Esophagus muscularis mucosa (tissue), 4 donors: ENCODE results near the gene DCAF15.

ENCODE experiments used
- EP300 ChIP-seq: sonication (generic); formaldehyde crosslinking; IDR thresholded peaks from one replicate; pipeline ENCODE4 v1.6.1; 2017; ENCODE audit warnings: antibody characterized with exemption
- POLR2A ChIP-seq: fragments of 450-650 bp; IDR thresholded peaks from one replicate; pipeline ENCODE4 v1.6.1; 2017; ENCODE audit warnings: antibody characterized with exemption, moderate library complexity, mild to moderate bottlenecking, low read depth
- TF ChIP-seq, protein P1 (sequence below), 3 experiments: fragments of 200-600 bp in 2 of 3; fragments of 450-650 bp in 1 of 3; sonication (generic) in 2 of 3; IDR thresholded peaks; one replicate each; pipeline ENCODE4 v1.5.1; 2017 to 2019; ENCODE audit warnings: antibody characterized with exemption in 3 of 3, mild to moderate bottlenecking in 2 of 3, moderate library complexity in 1 of 3

- TF ChIP-seq, protein P1, sequence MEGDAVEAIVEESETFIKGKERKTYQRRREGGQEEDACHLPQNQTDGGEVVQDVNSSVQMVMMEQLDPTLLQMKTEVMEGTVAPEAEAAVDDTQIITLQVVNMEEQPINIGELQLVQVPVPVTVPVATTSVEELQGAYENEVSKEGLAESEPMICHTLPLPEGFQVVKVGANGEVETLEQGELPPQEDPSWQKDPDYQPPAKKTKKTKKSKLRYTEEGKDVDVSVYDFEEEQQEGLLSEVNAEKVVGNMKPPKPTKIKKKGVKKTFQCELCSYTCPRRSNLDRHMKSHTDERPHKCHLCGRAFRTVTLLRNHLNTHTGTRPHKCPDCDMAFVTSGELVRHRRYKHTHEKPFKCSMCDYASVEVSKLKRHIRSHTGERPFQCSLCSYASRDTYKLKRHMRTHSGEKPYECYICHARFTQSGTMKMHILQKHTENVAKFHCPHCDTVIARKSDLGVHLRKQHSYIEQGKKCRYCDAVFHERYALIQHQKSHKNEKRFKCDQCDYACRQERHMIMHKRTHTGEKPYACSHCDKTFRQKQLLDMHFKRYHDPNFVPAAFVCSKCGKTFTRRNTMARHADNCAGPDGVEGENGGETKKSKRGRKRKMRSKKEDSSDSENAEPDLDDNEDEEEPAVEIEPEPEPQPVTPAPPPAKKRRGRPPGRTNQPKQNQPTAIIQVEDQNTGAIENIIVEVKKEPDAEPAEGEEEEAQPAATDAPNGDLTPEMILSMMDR (IDR thresholded peaks at IDR 0.05) = no peak
- TF ChIP-seq POLR2A (no peak), EP300 (no peak)
Observed at GRCh38 chr19:13920940-13921747, 31.2 kb upstream of the DCAF15 start.
